Activated gamma-delta T cell treated with anti-CD3 and anti-CD28 coated beads, Interleukin-2, amount 50 U/mL, for 16 hours (primary cell): ENCODE results near the gene BLID.

Source experiments
- DNase-seq: peaks from one replicate; pipeline ENCODE4 v3.0.0-alpha.2; 2020; ENCODE audit warnings: low read depth

Gene BLID

DNA sequence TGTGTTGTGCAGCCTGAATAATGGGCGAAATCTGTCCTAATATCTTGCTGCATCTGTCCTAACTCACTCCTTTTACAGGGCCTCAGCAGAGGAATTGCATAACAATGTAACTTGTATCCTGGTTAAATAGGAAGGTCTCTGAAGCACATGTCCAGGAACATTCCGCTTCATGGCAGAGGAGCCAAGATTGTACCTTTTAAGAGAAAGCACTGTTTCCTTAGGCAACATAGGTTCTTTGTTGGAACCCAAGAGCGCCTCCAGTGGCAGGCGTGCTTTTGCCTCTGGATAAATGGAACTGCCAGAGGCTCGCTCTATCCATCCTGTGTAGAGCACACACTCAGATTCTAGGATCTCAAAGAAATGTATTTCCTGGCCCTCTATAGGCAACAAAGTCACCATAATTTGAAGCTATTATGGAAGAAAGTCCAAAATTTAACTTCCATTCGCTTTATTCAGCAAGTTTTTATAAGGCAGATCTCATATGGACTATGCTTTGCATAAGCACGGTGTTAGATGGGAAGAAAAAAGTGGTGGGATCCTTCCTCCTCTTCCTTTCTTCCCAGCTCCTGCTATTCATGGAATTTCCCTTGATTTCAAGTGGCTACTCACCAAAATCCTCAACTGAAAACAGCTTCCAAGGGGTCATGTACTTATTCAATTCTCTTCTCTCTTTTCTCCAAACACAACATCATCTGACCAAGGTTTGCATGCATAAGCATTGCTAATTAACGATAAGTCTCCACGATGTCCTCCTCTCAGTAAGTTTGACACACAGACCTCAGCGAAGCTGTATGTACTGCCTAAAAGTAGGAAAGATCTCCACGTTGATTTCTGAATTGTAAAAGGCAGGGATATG, at the start of gene BLID:
Gene BLID, minus strand, starts transcription at position 692 of the 856 bp plus-strand sequence. Its CDS starts 293 bp downstream, at position 399.
- no peak for DNase-seq

DNA sequence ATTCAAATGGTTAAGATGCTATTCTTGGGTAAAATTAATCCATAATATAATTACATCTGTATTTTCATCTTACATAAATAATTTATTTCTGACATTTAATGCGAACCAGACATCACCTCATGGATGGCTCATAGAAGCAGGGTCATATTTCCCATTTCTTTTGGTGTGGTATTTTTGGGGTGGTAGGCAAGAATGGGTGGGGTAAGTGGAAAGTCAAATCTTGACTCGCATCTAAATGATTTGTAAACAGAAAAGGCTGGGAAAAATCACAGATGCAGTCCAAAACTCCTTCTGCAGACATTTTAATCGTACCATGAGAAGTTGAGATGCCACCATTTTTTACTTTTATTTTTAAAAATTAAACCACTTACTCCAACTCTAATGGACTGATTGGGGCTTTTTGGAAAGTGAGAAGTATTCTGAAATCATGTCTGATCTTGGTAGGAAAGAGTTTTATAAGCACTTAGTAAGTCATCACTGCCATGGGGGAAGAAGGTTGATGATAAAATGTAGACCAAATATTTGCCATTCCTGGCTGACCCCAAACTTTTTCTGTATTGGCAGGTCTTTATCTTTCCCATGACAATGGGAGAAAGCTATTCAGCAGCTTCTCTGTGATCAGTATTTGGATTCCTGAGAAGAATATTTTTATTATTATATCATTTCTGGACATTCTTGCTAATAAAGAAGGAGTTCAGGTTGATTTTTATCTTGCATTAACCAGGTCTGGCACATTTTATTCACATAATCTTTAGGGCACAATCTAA, 47.2 kb upstream of the BLID start:
- no peak for DNase-seq

GRCh38 chr11:122162095-122162494, 46.1 kb upstream of the BLID start:
- no peak for DNase-seq

DNA sequence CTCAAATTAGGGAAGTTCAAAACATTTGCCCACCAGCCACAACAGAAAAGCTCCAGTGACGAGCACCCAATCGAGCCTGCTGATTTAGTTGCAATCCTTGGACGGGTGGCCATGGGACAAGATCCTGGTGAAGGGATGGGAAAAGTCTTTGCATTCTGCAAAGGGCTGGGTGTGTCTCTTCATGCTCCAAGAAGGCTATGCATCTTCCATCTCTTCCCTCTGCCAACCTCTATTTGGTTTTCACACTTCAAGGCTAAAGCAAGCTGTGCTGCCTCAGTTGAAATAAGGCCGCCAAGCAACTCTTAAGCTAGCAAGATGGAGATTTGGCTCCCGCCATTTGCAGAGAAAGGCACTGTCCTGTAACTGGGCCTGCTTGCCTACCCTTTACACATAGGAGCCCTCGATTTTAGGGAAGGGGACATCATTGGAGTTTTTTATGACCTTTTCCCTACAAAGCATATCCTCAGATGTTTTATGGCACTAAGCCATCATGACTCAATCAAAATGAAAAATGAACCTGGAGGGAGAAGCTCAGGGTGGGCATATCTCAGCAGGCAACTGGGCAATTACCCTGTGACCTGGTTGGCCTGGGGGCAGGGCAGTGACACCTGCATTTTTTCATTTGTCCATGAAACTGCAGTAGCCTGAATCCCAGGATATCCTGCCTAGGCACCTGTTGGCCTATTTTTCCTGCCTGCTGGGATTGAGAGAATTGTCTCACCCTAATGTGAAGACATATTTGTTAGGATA, 45.0 kb upstream of the BLID start:
- no peak for DNase-seq

DNA sequence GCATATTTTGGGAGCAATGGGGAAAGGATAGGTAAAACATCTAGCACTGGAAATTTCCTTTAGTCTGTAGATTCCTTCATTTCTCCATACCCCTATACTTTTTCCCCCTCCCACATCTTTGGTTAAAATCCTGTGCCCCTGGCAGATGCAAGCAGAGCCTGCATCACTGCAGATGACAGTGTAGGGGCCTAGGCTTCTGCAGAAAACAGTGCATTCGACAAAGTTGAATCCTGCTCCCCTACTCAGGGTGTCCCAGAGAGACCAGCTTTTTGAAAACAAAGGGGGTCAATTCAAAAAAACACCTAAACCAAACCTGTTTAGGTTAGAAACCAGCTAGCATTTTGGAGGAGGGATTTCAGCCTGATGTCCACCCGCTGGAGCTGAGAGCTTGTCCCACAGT, 43.8 kb upstream of the BLID start:
- no peak for DNase-seq

- DNase-seq: no peak
Observed at GRCh38 chr11:122159173-122159721, 43.2 kb upstream of the BLID start.

- no peak for DNase-seq
Observed at GRCh38 chr11:122158171-122158570, 42.2 kb upstream of the BLID start.

DNA sequence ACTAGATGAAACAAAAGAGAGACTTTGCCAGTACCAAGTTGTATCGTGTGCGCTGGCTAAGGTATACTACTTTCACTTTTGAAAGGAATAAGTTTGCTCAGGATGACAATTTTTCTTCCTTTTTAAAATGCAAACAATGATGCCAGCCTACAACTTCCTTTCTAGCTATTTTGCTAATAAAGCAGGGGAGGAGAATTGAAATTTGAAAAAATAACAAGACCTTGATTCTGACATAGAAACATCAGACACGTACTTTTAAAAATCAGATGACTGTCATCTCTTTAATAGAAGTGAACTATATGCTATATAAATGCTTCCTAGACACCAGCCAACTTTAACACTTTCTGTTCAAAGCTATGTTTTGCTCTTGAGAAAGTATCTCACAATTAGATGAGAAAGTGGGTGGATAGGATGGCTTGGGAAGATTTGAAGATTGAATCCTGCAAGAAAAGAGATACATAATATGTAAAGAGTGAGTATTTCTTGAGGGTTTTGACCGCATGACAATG, 41.7 kb upstream of the BLID start:
- no peak for DNase-seq

- no peak for DNase-seq
Observed at GRCh38 chr11:122156940-122157382, 40.9 kb upstream of the BLID start.

DNA sequence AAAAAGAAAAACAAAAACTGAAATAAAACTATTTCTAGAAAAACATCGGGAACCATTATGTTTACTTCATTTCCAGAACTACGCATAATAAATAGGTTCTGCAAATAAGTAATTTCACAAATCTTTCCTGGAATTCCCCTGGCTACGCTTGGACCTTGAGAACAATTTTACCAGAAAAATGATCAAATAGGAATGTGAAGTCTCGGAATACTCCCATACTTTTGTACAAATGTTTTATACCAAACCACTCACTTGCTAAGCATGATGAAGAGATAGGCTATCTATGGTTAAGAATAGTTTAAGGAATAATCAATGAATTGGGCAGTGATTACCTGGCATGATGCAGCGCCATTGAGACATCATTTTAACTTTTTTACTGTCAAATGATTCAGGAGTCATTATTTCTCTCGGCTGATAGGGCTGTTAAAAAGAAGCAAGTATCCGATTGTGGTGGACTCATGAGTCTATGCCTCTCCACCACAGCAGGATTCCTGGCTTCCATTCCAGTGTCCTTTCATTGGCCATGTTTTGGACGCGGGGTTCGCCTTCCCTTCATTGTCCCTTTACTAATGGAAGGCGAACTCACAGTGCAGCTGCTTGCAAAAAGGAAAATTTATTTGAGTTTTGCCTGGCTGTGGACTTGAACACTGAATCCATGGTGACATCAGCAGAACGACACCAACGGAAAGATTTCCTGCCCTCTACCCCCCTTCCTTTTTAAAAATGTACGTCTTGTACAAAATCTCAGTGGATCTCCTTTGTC, 39.9 kb upstream of the BLID start:
- no peak for DNase-seq

DNA sequence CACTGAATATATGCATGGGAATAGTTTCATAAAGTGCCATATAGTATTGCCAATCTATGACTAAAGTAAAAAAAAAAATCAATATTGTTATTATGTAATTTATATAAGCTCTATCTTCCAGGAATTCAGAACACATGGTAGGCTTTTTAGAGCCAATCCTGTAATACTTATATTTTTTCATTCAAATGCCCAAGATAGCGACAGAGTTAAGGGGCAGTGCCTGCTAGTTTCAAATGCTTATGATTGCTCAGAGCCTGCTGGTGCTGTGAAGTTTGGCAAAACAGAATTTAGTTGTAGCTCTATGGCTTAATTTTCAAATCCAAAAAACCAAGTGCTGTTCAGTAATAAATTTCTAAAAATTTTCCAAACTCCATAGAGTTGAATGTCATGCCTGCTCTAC, 39.0 kb upstream of the BLID start:
- DNase-seq: no peak

DNA sequence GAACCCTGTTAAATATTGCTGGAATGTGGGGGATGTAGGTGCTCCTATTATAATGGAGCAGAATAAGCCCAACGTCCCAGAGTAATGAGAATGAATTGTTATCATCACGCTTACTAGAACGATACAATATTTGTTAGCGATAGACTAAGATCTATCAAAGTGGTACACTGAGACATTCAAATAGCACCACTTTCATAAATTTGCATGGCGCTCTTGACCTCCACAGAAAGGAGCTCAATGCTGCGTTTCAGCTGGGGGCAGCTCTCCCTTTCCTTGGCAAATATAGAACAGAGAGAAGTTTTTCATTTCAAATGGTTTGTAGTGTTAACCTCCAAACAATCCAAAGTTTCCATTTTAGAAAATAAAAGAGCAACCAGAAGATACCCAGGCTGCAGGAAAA, 38.2 kb upstream of the BLID start:
- DNase-seq: no peak

- DNase-seq: no peak
Observed at GRCh38 chr11:122153746-122154145, 37.7 kb upstream of the BLID start.

DNA sequence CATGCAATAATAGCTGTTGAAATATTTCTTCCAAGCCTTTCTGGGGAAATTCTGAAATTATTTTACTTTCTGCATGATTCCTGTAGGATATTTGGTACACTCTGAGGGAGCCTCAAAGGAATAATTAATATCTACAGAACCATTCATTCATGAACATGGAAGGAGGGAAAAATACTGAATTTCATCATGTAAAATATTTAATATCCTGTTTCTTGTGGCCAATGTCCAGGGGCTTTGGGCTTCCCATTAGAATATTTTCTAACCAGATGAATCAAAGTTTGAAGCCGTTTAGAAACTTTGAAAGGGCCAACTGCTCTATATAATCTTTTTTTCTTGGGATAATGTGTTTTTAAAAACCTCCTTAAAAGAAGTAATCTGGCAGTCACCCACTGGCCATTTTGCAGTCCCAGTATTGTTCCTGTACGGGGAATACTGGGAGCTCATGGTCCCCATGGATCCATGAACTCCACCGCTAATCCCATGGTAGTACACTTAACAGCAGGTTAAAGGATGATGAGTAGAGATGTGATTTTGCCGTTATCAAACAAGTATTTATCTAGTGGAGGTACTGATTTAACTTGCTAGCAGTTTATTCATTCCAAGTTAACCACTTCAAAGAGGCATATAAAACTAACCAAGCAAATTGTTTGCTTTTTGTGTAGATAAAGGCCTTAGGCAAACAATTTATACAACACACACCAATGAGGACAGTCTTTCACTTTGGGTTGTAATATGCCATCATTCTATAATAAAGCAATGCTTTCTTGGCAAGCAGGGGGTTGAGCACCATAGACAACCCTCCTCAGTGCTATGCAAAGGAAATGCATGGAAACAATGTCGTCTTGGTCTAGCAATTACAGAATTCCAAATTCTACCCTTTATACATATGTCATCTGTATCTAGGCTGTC, 34.5 kb upstream of the BLID start:
- no peak for DNase-seq

DNA sequence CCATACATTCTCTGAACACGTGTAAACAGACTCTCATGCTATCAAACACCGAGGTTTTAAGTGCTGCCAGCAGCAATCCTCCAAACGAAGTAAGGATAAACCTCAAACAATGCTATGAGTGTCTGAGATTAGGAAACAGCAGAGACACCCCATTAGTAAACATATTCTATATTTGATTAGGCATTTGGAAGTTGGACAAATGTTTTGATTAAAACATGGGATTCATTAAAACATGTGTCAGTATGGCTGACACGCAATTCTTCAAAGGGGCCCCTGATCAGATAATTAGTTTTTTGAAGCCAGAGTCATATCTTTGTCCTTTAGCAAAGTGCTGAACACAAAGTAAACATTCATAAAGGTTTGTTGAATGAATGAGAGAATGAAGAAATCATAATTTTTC, 33.2 kb upstream of the BLID start:
- DNase-seq: no peak

GRCh38 chr11:122146475-122146874, 30.5 kb upstream of the BLID start:
- DNase-seq: no peak

GRCh38 chr11:122145715-122146274, 29.8 kb upstream of the BLID start:
- DNase-seq: no peak

GRCh38 chr11:122144752-122145151, 28.7 kb upstream of the BLID start:
- DNase-seq: no peak

- DNase-seq: no peak
Observed at GRCh38 chr11:122141725-122142124, 25.7 kb upstream of the BLID start.

DNA sequence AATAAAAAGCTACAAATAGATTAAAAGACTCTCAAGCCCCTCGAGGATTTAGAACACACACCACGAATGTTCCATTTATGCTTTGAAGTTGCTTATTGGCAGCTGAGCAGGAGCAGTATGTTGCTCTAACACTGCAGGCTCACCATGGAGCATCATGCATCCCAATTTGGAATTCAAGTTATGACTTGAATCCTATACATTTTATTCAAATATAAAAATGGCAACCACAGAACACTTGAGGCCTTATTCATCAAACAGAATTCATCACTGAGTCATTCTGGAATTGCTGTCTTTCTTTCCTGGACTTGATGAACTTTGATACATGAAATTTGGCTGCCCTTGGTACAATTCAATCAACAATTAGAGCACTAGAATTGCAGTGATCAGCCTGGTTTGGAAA, 24.5 kb upstream of the BLID start:
- DNase-seq: no peak
